Measurements from ENCODE around the gene ORAI2.

GRCh38 chr7:102456327-102456726, 23.0 kb downstream of the ORAI2 start:
- no peak for TF ChIP-seq CTCF (IDR thresholded peaks at IDR 0.05)
- TF ChIP-seq POLR2A (IDR thresholded peaks at IDR 0.05): no peak
- no peak for TF ChIP-seq EP300 (IDR thresholded peaks at IDR 0.05)

All from tibial nerve (tissue), 4 donors.